Fibroblast of skin of left quadriceps (primary cell): Measurements from ENCODE around the gene ALDH1L2.
"Not testable (repeated sequence)": the region's sequence is repeated elsewhere in the genome, so short reads cannot be mapped to it uniquely, and the experiment has no call there.

ENCODE experiments used
- DNase-seq, 2 experiments: peaks; one replicate each; pipeline ENCODE4 v3.0.0-alpha.2; 2013; ENCODE audit warnings: low read depth in 2 of 2

Gene ALDH1L2

DNA sequence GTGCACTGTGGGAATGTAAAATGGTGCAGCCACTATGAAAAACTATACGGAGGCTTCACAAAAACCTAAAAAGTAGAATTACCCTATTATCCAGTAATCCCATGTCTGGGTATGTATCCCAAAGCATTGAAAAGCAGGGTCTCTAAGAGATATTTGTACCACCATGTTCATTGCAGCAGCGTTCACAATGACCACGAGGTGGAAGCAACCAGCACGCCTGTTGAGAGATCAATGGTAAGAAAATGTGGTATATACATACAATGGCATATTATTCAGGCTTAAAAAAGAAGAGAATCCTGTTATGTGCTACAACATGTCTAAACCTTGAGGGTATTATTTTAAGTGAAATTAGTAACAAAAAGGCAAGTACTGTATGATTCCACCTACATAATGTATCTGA lies 99.1 kb downstream of the ALDH1L2 start:
- no peak for DNase-seq

DNA sequence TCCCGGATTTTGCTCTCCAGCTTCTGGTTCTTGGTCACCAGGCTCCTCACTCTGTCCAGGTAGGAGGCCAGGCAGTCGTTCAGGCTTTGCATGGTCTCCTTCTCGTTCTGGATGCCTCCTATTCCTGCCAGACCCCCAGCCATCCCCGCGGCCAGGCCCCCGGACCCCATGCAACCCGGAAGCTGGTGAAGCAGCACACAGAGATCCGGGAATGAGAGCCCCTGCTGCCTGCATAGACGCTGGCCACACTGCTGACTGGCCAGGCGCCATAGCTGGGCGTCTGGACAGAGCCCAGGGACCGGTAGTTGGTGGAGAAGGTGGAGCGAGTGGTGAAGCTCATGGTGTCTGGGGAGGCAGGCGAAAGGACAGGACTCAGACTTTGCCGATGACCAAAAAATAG lies 106.6 kb downstream of the ALDH1L2 start:
- DNase-seq = not testable (repeated sequence)

DNA sequence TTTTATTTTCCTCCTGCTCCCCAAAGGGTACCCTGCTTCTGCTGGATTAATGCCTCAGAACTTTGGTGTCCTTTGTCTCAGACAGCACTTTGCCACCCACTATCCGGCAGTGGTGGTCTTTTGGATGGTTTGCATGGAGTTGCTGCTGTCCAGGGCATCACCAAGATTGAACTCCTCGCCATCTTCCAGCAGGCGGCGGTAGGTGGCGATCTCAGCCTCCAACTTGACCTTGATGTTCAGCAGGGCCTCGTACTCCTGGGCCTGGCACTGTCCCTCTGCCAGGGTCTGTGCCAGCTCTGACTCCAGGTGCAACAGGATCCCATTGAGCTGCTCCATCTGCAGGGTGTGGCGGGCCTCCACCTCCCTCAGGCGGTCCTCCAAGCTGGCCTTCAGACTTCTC lies 107.6 kb downstream of the ALDH1L2 start:
- DNase-seq = no peak

DNA sequence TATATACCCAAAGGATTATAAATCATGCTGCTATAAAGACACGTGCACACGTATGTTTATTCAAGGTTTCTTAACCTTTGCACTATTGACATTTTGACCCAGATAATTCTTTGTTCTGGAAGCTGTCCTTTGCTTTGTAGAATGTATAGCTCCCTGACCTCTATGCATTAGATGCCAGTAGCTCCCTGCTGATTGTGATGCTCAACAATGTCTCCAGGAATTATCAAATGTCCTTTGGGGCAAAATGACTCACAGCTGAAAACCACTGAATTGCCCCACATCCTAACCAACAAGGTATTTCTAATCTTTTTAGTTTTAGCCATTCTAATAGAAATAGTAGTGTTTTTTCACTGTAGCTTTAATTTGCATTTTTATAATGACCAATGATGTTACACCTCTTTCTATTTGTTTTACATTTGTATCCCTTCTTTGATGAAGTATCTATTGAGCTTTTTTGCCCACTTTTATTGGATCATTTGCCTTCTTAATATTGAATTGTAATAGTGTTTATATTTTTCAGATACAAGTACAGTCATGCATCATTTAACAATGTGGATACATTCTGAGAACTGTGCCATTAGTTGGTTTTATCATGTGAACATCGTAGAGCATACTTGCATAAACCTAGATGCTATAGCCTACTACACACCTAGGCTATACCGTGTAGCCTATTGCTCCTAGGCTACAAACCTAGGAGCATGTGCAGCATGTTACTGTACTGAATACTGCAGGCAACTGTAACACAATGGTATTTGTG lies 108.5 kb downstream of the ALDH1L2 start:
- no peak for DNase-seq

DNA sequence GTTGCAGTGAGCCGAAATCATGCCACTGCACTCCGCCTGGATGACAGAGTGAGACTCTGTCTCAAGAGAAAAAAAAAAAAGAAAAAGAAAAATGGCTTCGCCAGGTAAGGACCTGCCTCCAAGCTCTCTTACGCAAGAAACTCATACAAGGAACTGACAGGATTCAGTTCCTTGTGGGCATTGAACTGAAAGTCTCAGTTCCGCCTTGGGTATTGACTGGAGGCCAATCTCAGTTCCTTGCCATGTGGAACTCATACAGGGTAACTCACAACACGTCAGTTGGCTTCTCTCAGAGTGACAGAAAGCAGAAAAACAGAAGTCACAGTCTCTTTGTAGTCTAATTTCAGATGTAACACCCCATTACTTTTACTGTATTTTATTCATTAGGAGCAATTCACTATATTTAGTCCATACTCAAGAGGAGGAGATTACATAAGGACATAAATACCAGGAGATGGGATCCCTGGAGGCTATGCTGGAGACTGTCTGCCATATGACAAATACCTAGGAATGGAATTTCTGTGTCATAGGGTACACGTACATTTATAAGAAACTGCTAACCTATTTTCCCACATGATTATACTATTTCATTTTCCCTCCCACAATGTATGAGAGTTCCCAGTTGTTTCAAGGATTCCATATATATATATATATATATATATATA lies 109.5 kb downstream of the ALDH1L2 start:
- DNase-seq = no peak

DNA sequence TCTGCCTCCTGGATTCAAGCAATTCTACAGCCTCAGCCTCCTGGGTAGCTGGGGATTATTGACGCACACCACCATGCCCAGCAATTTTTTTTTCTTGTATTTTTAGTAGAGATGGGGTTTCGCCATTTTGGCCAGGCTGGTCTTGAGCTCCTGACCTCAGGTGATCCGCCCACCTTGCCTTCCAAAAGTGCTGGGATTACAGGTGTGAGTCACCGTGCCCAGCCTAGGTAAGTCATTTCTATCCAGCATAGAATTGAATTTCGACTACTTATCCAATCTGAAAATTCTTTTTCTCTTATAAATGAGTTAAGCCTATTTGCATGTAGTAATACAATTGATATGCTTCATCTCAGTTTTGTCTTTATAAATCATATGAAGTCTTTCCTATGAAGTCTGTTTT lies 111.0 kb downstream of the ALDH1L2 start:
- DNase-seq = no peak

DNA sequence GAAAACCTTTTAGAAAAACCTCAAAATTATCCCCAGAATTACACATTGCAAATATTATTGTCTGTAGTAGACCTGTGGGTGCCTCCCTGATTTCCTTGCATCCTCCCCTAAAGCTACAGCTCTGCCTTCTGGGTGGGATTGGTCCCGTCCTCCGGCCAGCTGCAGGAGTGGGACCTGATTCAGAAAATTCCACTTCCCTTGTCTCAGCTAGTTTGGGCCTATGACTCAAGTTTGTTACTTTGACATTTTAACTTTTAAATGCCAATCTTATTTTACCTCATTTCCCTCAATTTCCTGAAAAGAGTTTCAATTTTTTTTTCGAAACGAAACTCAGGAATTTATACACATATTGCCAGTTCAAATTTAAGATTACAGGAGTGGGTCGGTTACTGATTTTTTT lies 113.0 kb downstream of the ALDH1L2 start:
- DNase-seq = no peak
